Keratinocyte (primary cell): ENCODE data around the gene SRR. TPM values are rescaled to one million over a fixed set of nuclear protein-coding genes. Genes with fewer than 3 reads are reported as not detected.

Source experiments
- DNase-seq: peaks from one replicate; pipeline ENCODE4 v3.0.0-alpha.2; 2011; ENCODE audit warnings: low read depth, missing footprints, low spot score
- FAIRE-seq: peaks from 2 replicates; lab custom pipeline; 2011; peaks lifted over from hg19 to GRCh38; lab: Jason Lieb, UNC
- H2AFZ ChIP-seq: 2 replicates; pipeline ENCODE4 v1.6.0; 2012; ENCODE audit warnings: low read length, control low read depth, inconsistent platforms; ENCODE audit not compliant: control insufficient read depth
- H3K27ac ChIP-seq: 2 replicates; pipeline ENCODE4 v1.5.1; 2011; ENCODE audit warnings: low read length; ENCODE audit not compliant: control insufficient read depth, insufficient read depth
- H3K27me3 ChIP-seq: 3 replicates; pipeline ENCODE4 v1.6.0; 2011; ENCODE audit warnings: low read length; ENCODE audit not compliant: control insufficient read depth, insufficient read depth; ENCODE audit errors: extremely low read depth
- H3K36me3 ChIP-seq, 2 experiments: 2 replicates in 1 of 2; 3 replicates in 1 of 2; pipeline ENCODE4 v1.5.1; 2011; ENCODE audit warnings: low read length in 2 of 2, mild to moderate bottlenecking in 1 of 2; ENCODE audit not compliant: control insufficient read depth in 2 of 2, insufficient read depth in 2 of 2; ENCODE audit errors: extremely low read depth in 1 of 2
- H3K4me1 ChIP-seq: 3 replicates; pipeline ENCODE4 v1.5.1; 2011; ENCODE audit warnings: low read length; ENCODE audit not compliant: control insufficient read depth, insufficient read depth; ENCODE audit errors: extremely low read depth
- H3K4me2 ChIP-seq: 3 replicates; pipeline ENCODE4 v1.6.0; 2011; ENCODE audit warnings: low read depth, low read length; ENCODE audit not compliant: control insufficient read depth, insufficient read depth; ENCODE audit errors: extremely low read depth
- H3K4me3 ChIP-seq, 3 experiments: fragments of 200-600 bp in 1 of 3; sonication (generic) in 1 of 3; 2 replicates in 2 of 3; 3 replicates in 1 of 3; pipeline ENCODE4 v1.5.1; 2011 to 2016; ENCODE audit warnings: low read length in 3 of 3, mild to moderate bottlenecking in 3 of 3, control low read depth in 2 of 3, inconsistent platforms in 1 of 3, low read depth in 1 of 3, mixed read lengths in 1 of 3, mixed run types in 1 of 3, moderate library complexity in 1 of 3; ENCODE audit not compliant: control insufficient read depth in 2 of 3, insufficient read depth in 2 of 3; ENCODE audit errors: extremely low read depth in 1 of 3
- H3K79me2 ChIP-seq: 2 replicates; pipeline ENCODE4 v1.6.0; 2012; ENCODE audit warnings: low read length; ENCODE audit not compliant: control insufficient read depth, insufficient read depth
- H3K9ac ChIP-seq: 3 replicates; pipeline ENCODE4 v1.6.0; 2011; ENCODE audit warnings: low read length; ENCODE audit not compliant: control insufficient read depth, insufficient read depth; ENCODE audit errors: extremely low read depth
- H3K9me1 ChIP-seq: 3 replicates; pipeline ENCODE4 v1.6.0; 2011; ENCODE audit warnings: low read length; ENCODE audit not compliant: control insufficient read depth, insufficient read depth; ENCODE audit errors: extremely low read depth
- H3K9me3 ChIP-seq: 2 replicates; pipeline ENCODE4 v1.5.1; 2012; ENCODE audit warnings: low read depth, low read length; ENCODE audit not compliant: control insufficient read depth
- H4K20me1 ChIP-seq: 3 replicates; pipeline ENCODE4 v1.6.0; 2011; ENCODE audit warnings: low read length; ENCODE audit not compliant: control insufficient read depth, insufficient read depth; ENCODE audit errors: extremely low read depth
- EZH2 ChIP-seq: IDR thresholded peaks from one replicate; pipeline ENCODE4 v1.6.1; 2012; ENCODE audit warnings: inconsistent platforms, mild to moderate bottlenecking, low read length, moderate library complexity
- dilution Hi-C: fragments of 300-500 bp; cut with MboI; formaldehyde crosslinking; loops from one replicate; pipeline ENCODE4 v1.7.0; 2020; ENCODE audit warnings: low sequenced_read_pairs; ENCODE audit not compliant: extremely low pct_ligation_motif_present
- polyA plus RNA-seq, 5 experiments: library from polyadenylated mRNA; depleted of rRNA in 3 of 5; stranded (reverse) in 3 of 5; stranded (forward) in 1 of 5; unstranded in 1 of 5; fragments of >200 nt; gene quantifications; 1 replicate in 1 of 5; 2 replicates in 3 of 5; 3 replicates in 1 of 5; pipeline versions ENCODE4 v1.2.1 to v1.2.3, GENCODE V29; 2011 to 2012; ENCODE audit warnings: missing spikeins in 2 of 5, low read depth in 1 of 5, low replicate concordance in 1 of 5
- TF ChIP-seq, protein P1 (sequence below), 3 experiments: IDR thresholded peaks in 1 of 3; conservative IDR thresholded peaks in 1 of 3; optimal IDR thresholded peaks in 1 of 3; 2 replicates in 2 of 3; 3 replicates in 1 of 3; pipeline versions ENCODE3 to v1.5.1; 2011; ENCODE audit warnings: low read length in 3 of 3, mild to moderate bottlenecking in 3 of 3, moderate library complexity in 2 of 3, control low read depth in 1 of 3, inconsistent platforms in 1 of 3; ENCODE audit not compliant: insufficient read depth in 2 of 3; ENCODE audit errors: extremely low read depth in 1 of 3

Gene SRR
- polyA plus RNA-seq, 1 donor (not counting 4 experiments of a cell fraction or from before 2014, with no cell fraction given): 17.7 TPM

DNA sequence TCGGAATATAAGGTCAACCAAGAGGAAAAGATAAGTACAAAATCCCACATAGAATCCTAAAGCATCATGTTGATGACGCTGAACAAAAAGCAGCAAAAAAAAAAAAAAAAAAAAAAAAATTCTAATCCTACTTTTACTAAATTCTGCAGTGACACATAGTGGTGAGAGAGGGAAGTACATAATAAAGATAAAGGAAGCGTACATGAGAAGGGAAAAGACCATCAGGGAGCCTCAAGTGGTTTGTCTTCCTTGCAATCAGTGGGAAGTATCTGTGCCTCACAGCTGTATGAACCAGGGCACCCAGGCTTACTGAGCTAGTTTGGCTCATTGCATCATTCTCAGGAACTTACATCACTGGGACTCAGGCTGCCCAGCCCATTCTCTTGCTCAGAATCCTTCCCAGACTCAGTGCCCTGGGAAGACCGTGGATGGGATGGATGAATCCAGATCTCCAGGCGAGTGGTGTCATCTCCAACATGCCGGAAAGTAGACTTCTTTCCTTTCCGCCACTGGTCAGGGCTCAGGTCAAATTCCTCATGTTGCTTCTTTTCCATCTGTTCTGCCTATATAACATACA is 21.4 kb upstream of the SRR start:
- Histone ChIP-seq H3K27me3 (no peaks in the 10 kb centered on the region), H4K20me1 (no peaks in the 10 kb centered on the region), H3K79me2 (no peaks in the 10 kb centered on the region), H3K36me3 (peaks cover 17 to 25% of the 10 kb centered on the region in 2 experiments), H3K9me1 (no peaks in the 10 kb centered on the region), H3K4me1 (no peaks in the 10 kb centered on the region), H3K9me3 (no peaks in the 10 kb centered on the region), H2AFZ (no peak overlapping the region), H3K27ac (no peak overlapping the region), H3K4me2 (no peak overlapping the region), H3K4me3 (no peak overlapping the region), H3K9ac (no peak overlapping the region)
- FAIRE-seq (no peak), DNase-seq (no peak)
- dilution Hi-C loops: no loop called here
- TF ChIP-seq EZH2: no peak
- TF ChIP-seq, protein P1, sequence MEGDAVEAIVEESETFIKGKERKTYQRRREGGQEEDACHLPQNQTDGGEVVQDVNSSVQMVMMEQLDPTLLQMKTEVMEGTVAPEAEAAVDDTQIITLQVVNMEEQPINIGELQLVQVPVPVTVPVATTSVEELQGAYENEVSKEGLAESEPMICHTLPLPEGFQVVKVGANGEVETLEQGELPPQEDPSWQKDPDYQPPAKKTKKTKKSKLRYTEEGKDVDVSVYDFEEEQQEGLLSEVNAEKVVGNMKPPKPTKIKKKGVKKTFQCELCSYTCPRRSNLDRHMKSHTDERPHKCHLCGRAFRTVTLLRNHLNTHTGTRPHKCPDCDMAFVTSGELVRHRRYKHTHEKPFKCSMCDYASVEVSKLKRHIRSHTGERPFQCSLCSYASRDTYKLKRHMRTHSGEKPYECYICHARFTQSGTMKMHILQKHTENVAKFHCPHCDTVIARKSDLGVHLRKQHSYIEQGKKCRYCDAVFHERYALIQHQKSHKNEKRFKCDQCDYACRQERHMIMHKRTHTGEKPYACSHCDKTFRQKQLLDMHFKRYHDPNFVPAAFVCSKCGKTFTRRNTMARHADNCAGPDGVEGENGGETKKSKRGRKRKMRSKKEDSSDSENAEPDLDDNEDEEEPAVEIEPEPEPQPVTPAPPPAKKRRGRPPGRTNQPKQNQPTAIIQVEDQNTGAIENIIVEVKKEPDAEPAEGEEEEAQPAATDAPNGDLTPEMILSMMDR (optimal IDR thresholded peaks at IDR 0.05 in 1 of 3, IDR thresholded peaks at IDR 0.05 in 1 of 3, conservative IDR thresholded peaks at IDR 0.05 in 1 of 3; ENCODE audit: extremely low read depth in 1 of 3, insufficient read depth in 2 of 3, low read length in 3 of 3): peak; percentile 0 to 54 (median 24)

DNA sequence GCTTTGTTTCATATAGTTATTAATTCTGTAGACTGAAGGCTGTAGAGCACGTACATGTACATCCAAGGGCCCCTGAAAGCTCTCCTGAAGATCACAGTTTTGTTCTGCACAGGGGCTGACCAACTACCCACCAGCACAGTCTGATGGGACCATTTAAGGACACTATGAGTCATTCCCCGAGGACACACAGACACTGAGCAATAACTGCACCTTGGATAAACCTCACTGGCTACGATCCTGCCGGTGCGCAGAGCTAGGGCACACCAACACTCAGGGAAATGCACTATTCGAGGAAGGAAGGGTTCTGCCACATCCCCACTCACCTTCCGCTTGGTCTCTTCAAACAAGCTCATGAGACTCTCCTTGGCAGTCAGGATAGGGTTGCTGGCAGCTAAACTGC is 20.4 kb upstream of the SRR start:
- no peak overlapping the region for H3K27ac ChIP-seq
- no peak for FAIRE-seq
- dilution Hi-C loops: no loop called here

More for the DNA sequence above, 20.4 kb upstream of the SRR start:
- H3K9me3 ChIP-seq: no peaks in the 10 kb centered on the region
- no peaks in the 10 kb centered on the region for H4K20me1 ChIP-seq
- H3K9me1 ChIP-seq: no peaks in the 10 kb centered on the region
- no peaks in the 10 kb centered on the region for H3K4me1 ChIP-seq
- no peaks in the 10 kb centered on the region for H3K79me2 ChIP-seq
- no peaks in the 10 kb centered on the region for H3K27me3 ChIP-seq
- no peak overlapping the region for H3K9ac ChIP-seq
- H3K36me3 ChIP-seq: peaks cover 22 to 27% of the 10 kb centered on the region in 2 experiments
- no peak overlapping the region for H3K4me2 ChIP-seq
- no peak for TF ChIP-seq EZH2
- TF ChIP-seq, protein P1 (optimal IDR thresholded peaks at IDR 0.05 in 1 of 3, IDR thresholded peaks at IDR 0.05 in 1 of 3, conservative IDR thresholded peaks at IDR 0.05 in 1 of 3; ENCODE audit: extremely low read depth in 1 of 3, insufficient read depth in 2 of 3, low read length in 3 of 3): no peak
- H3K4me3 ChIP-seq: no peak overlapping the region
- DNase-seq: no peak
- H2AFZ ChIP-seq: no peak overlapping the region
